GM21360 (cell line): ENCODE results near the gene S1PR4.
A peak's percentile ranks its signal among the peaks of the same experiment; 100 is the strongest.

ENCODE experiments used
- ATAC-seq: cut with Tn5 transposase; IDR thresholded peaks from one replicate; pipeline ENCODE4 v1.9.1; 2021; ENCODE audit warnings: mild to moderate bottlenecking, moderate library complexity; ENCODE audit not compliant: unreplicated experiment

S1PR4 gene

DNA sequence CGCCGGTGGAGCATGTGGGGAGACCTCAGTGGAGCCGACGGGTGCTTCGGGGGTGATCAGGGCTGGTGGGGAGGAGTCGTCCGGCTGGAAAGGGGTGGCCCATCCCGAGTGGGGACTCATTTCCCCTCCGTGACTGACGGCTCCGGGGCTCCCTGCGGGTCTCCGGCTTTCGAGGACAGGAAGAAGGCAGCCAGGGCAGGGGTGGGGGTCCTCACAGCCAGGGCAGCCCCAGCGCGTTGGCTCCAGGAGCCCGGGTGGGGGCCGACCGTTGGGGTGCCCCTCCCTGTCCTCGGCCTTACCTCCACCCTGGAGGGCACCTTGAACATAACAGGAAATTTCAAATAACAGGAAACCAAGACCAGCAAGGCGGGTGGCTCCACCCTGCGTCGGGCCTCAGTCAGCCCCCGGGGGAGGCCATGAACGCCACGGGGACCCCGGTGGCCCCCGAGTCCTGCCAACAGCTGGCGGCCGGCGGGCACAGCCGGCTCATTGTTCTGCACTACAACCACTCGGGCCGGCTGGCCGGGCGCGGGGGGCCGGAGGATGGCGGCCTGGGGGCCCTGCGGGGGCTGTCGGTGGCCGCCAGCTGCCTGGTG, at the start of gene S1PR4:
TSS of gene S1PR4 (plus strand) at position 393 of the 596 bp plus-strand sequence. CDS start at position 417, 24 bp downstream.
- no peak for ATAC-seq

- no peak for ATAC-seq
Measured at GRCh38 chr19:3129112-3129511, 49.5 kb upstream of the S1PR4 start.

DNA sequence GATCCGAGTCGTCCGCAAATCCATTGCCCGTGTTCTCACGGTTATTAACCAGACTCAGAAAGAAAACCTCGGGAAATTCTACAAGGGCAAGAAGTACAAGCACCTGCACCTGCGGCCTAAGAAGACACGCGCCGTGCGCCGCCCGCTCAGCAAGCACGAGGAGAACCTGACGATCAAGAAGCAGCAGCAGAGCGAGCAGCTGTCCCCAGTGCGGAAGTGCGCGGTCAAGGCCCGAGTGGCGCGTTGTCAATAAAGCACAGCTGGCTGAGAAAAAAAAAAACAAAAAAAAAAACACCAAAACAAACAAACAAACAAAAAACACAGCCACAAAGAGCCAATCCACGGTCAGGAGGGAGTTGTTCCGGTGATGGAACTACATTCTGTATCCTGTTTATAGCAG, 47.4 kb upstream of the S1PR4 start:
- no peak for ATAC-seq

DNA sequence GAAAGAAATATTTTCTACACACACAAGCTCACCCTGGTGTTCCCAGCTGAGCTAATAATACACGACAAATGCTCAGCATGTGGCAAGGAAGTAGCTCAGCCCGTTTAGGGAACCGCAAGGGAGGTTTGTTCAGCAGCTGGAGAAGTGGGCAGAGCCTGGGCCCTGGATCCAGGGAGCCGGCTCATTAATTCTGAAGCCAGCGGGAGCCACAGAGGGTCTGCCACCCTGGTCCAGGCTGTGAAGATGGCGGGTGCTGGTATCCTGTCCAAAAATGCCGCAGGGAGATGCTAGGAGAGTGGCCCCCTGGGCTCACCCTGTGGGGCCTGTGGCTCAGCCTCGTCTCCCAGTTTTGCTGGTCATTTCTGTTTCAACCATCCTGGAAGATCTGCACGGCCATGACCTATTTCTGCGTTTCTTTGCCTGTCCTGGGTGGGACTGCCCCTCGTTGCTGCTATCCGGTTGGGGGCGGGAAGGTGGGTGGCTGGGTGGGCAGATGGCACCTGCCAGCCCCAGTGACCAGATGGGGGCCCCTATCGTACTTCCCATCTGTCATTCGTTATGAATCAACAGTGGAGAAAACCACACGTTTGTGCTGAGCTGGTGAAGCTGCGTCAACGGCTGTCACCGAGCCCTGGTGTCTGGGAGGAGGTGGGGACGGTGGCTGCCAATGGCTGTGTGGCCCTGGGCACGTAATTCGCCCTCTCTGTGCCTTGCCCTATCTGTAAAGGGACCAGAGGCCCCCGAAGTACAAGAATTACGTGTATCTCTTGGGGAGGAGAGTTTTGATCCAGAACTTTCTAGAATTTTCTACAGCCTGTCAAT, 45.4 kb upstream of the S1PR4 start:
- ATAC-seq: peak; percentile 54

- ATAC-seq: peak; percentile 19
Measured at GRCh38 chr19:3133793-3134116, 44.8 kb upstream of the S1PR4 start.

GRCh38 chr19:3135961-3136683, 42.4 kb upstream of the S1PR4 start, which contains the start of gene GNA15:
Gene GNA15, plus strand, starts transcription at chr19:3136033. Its CDS starts 418 bp downstream, at chr19:3136451.
- ATAC-seq: no peak

GRCh38 chr19:3136684-3137055, 41.9 kb upstream of the S1PR4 start:
- no peak for ATAC-seq

GRCh38 chr19:3137119-3137518, 41.5 kb upstream of the S1PR4 start:
- no peak for ATAC-seq

DNA sequence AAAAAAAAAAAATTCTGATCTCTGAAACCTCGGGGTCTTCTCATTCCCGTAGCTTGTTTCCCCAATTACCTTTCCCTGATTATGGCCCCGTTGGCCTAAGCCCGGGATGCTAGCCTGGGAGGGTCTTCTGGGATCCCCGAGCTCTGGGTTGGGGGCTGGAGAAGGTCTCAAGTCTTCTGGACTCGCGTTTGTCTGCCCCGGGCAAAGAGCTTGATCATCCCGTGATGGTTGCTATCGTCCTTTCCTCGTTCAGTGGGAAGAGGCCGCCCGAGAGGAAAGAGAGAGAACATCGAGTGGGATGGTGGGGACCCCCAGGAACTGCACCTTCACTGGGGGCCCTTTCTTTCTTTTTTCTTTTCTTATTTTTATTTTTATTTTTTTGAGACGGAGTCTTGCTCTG, 40.3 kb upstream of the S1PR4 start:
- ATAC-seq: no peak

- ATAC-seq: no peak
Measured at GRCh38 chr19:3140667-3141038, 37.9 kb upstream of the S1PR4 start.

DNA sequence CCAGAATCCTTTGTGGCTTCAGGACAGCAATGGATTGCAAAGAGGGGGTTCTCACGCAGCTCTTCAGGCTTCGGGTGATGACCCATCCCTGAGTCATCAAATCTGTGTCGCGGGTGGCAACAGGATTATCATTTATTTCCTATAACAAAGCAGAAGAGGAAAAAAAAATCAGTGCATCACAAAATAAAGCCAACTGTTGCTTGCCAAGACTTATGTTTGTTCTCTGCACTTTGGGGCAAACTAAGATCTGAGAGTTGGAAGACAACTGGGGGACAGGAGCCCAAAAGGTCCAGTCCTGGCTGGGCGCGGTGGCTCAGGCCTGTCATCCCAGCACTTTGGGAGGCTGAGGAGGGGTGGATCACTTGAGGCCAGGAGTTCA, 36.3 kb upstream of the S1PR4 start:
- no peak for ATAC-seq

DNA sequence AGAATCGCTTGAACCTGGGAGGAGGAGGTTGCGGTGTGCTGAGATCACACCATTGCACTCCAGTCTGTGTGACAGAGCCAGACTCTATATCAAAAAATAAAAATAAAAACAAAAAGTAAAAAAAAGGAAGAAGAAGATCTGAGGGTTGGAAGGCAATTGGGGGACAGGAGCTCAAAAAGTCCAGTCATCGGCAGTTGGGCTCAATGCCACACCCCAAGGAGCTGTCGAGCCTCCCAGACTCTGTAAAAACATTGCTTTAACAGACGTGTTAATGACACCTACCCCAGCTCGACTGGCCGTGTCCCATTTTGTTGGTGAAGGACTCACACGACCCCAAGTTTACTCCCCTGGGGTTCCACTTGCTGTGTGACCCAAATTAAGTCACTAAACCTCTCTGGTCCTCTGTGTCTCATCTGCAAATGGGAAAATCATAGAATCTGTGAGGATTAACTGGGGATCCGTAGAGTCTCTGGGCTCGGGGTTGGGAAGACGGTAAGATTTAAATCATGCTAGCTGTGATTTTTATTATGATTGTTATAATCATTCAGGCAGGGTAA, 35.7 kb upstream of the S1PR4 start:
- no peak for ATAC-seq

GRCh38 chr19:3145909-3146676, 32.5 kb upstream of the S1PR4 start:
- no peak for ATAC-seq

- no peak for ATAC-seq
Measured at GRCh38 chr19:3146677-3147100, 31.9 kb upstream of the S1PR4 start.

- ATAC-seq: no peak
Measured at GRCh38 chr19:3148503-3148902, 30.1 kb upstream of the S1PR4 start.

GRCh38 chr19:3149089-3149488, 29.5 kb upstream of the S1PR4 start:
- no peak for ATAC-seq

DNA sequence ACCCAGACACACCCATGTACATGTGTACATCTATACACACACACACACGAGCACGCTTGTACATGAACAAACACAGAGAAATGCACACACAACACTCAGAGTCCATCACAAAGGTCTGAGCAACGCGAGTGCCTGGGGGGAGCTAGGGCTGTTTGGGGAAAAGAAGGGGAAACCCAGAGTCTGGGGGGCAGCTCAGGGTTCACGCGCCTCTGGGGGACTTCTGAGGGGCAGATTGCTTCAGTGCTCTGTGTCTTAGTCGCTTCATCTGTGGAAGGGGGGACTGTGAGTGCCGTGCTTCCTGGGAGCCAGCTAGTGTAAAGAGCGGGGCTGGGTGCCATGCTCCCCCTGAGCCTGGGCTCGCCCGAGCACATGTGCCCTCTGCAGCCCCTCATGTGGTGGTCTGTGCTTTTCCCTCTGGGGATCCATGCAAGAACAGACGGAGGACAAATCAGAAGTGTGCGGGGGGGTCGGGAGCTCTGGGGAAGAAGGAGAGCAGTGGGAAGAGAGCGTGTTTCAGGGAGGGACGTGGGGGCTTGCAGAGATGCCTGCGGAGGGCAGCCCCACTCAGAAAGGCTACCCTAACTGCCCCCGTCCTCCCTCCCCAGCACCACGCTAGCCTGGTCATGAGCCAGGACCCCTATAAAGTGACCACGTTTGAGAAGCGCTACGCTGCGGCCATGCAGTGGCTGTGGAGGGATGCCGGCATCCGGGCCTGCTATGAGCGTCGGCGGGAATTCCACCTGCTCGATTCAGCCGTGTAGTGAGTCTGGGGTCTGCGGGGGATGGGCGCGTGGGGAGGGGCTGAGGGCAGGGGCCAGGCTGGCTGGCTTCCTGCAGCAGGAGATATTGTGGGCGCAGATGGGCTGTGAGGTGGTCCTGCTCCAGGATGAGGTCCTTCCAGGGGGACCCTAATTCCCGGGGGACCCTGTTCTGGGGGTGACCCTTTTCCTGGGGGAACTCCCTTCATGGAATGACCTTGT, 28.8 kb upstream of the S1PR4 start:
- ATAC-seq: no peak

DNA sequence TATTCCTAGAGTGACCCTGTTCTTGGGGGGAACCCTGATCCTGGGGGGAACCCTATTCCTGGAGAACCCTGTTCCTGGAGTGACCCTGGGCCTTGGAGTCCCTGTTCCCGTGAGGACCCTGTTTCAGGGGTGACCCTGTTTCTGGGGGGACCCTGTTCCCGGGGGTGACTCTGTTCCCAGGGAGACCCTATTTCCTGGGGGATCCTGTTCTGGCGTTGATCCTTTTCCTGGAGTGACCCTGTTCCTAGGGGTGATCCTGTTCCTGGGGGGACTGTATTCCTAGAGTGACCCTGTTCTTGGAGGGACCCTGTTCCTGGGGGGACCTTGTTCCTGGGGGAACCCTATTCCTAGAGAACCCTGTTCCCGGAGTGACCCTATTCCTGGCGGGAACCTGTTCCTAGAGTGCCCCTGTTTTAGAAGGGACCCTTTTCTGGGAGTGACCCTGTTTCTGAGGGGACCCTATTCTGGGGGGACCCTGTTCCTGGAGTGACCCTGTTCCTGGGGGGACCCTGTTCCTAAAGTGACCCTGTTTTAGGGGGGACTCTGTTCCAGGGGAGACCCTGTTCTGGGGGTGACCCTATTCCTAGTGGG, 27.7 kb upstream of the S1PR4 start:
- no peak for ATAC-seq
